Fibroblast of peridontal ligament (primary cell): ENCODE measurements around the gene RABGAP1L.
"Not testable (repeated sequence)": the region's sequence is repeated elsewhere in the genome, so short reads cannot be mapped to it uniquely, and the experiment has no call there.

Experiments
- DNase-seq: peaks from one replicate; pipeline ENCODE4 v3.0.0-alpha.2; 2010; ENCODE audit errors: extremely low read depth

The RABGAP1L gene

DNA sequence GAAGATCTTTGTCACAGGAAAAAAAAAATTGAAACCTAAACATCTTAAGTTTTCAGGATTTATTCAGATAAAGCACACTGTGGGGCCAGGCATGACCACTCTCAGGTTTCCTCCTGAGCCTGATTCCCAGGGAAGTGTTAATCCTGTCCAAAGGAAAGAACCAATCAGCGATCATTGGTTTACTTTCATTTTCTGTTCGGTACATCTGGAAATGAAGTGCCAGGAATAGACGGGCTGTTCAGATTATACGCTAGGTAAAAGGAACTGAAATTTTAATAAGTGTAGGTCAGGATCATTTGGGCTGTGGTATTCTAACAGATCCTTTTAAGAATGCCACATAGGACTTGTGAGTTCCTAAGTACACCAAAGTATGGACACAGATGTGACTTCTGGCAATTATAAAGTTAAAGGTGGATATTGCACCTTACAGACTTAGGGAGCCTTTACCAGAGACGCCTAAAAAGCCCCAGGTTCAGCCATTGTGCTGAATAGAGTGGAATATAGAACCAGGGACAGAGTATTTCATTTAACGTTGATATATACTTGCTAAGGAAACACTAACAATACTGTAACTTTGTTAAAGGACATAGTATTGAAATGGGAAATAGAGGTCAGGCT, 831.2 kb downstream of the RABGAP1L start:
- peak; percentile 83 for DNase-seq

GRCh38 chr1:174991473-174991872, 832.2 kb downstream of the RABGAP1L start:
- no peak for DNase-seq

DNA sequence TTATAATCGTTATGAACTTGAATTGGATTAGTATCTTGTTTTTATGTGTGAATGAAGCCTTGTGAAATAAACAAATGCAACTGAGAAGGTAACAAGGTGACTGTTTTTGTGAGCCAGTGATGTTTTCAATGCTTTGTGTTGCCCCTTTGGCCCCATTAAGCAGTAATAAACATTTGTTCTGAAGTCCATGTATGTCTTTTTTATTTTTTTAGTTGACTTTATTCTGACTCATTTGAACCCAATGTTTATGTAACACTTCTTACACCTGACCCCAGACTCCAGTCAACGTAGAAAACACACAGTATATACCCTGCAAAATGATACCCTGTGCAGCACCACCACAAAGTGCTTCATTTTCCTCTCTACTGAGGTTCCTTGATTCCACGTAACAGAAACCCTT, 835.8 kb downstream of the RABGAP1L start:
- DNase-seq, result no peak

DNA sequence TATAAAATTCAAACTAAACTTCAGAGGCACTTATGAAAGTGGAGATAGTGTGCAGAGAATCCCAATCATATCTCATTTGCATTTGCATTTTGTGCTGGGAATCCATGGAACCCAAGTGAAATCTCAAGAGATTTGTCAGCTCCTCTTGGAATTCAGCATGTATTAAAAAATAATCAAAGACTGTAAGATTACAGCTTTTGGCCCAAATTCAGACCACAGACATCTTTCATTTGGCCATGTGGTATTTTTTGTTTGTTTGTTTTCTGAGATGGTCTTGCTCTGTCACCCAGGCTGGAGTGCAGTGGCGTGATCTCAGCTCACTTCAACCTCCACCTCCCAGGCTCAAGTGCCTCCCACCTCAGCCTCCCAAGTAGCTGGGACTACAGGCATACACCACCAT, 836.6 kb downstream of the RABGAP1L start:
- no peak for DNase-seq

- no peak for DNase-seq
Measured at GRCh38 chr1:174996476-174996875, 837.2 kb downstream of the RABGAP1L start.

DNA sequence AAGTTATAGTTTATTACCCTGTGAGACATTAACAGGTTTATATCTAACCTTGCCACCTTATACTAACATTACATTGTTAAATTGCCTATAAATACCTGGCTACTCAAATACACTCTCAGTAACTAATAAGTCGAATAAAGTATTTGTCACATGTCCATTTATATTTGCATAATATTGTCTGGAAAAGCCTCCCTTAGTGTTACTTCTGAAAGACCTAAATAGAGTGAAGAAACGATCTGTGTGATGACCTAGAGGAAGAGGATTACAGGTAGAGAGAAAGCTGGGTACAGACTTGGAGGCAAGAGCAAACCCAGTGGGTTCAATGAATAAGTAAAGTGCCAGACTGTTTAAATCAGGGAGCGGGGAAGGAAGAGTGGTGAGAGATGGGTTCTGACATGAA, 837.7 kb downstream of the RABGAP1L start:
- DNase-seq, result no peak

GRCh38 chr1:174998569-174999215, 839.4 kb downstream of the RABGAP1L start:
- peak; percentile 62 for DNase-seq

DNA sequence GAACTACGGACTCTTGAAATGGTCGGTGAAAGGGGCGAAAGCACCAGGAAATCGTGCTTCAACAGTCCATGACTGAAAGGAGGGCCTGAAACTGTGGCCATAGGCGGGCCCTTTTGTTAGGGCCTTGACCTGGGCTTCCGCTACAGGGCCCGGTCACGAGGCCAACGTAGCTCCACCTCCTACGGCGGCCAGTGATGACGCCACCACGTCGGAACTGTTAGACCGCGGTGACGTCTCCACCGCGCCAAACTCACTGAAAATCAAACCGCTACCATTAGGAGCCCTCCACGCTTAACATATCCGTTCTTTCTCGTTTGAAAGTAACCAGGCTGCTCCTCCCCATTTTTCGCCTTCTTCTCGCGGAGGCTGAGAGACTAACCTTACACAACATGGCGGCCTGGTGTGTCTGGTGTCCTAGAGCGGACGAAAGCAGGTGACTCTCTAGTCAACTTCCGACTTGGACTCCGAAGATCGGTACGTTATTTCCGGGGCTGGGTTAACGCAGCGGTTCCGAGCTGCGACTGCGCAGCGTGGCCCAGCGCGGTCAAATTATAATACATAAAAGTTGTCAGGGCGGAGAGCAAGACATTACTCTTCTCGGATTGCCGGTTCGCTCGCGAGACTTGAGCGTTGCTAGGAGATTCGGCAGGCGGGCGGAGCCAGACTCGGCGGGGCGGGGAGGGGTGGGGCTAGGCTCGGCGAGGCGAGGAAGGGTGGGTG, 840.1 kb downstream of the RABGAP1L start:
- peak; percentile 100 for DNase-seq

- DNase-seq, result no peak
Measured at GRCh38 chr1:174999936-175000696, 840.8 kb downstream of the RABGAP1L start, which contains the start of gene CACYBP. Gene CACYBP, plus strand, starts transcription at chr1:174999947. Its CDS starts 234 bp downstream, at chr1:175000181.

DNA sequence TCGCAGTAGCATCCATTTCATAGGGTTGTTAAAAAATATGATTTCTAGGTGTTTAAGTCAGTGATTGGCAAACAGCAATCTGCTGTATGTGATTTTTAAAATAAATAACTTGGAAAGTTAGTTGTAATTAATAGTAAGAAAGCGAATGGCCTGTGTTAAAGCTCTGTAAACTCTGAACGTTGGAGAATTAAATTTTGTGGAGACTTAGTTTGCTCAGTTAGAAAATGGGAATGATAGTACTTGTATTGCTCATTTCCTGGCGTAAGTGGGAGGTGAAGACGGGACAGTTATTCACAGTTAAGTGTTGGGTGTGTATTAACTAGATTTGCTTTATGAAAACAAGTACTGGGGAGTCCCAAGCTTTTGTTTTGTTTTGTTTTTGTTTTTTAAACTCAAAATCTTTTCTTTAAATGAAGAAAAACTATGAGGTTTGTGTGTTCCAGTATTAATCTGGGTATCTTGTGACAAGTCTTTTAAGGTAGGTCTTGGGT, 841.4 kb downstream of the RABGAP1L start:
- no peak for DNase-seq

DNA sequence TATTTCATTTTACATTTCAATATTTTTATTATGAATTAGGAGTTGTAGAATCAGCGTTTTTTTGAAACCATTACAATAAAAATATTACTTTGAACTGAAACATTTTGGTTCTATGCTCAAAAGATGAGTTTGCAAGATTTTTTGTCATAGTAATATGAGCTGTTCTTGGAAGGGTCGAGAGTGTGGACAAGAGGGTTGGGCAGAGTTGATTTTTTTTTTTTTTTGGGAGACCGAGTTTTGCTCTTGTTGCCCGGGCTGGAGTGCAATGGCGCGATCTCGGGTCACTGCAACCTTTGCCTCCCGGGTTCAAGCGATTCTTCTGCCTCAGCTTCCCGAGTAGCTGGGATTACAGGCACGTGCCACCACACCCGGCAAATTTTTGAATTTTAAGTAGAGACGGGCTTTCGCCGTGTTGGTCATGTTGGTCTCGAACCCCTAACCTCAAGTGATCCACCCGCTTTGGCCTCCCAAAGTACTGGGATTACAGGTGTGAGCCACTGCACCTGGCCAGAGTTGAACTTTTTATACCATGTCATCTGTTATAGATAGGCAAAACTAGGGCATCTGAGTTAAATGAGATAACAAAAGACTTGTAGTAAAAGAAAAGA, 843.7 kb downstream of the RABGAP1L start:
- no peak for DNase-seq

- DNase-seq, result no peak
Measured at GRCh38 chr1:175003521-175003920, 844.2 kb downstream of the RABGAP1L start.

DNA sequence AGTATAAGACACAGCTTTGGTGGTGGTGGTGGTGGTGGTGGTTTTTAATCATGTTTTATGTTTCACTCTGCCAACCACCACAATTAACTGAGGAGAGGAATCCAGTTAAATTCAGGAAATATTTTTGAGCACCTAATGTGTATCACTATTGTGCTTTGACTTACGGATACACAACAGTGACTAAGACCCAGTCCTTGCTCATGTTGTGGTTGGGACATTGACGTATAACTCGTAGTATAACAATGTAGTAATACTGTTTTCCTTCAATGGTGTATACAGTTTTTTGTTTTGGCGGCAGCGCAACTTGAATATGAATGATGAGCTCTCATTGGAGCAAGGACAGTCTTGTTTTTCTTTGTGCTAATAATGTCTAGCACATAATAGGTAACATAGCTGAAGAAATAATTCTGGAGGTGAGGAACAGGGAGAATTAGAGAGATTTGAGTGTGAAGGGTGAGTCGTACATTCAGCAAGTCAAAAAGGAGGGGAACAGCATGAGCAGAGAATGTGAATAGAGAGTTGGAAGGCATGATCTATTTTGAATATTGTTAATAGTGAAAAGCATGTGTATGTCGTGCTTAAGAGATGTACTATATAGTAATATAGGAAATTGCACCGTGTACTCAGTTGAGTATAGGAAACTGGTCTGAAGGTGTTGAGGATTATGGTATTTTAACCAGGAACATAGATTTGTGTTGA, 845.9 kb downstream of the RABGAP1L start:
- DNase-seq, result no peak

DNA sequence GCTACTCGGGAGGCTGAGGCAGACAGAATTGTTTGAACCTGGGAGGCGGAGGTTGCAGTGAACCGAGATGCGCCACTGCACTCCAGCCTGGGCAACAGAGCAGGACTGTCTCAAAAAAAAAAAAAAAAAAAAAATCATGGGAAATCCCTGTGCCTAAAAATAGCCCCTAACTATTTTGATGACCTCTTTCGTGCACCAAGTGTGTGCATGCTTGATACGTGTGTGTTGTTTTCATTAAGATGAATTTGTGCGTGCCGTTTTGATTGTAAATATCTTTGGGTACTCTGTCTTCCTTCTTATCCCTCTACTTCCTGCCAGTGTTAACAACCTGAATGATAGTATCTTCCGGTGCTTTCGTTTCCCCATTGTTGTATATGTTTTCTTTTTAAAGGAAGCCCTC, 850.2 kb downstream of the RABGAP1L start:
- no peak for DNase-seq

- no peak for DNase-seq
Measured at GRCh38 chr1:175013445-175013844, 854.1 kb downstream of the RABGAP1L start.

DNA sequence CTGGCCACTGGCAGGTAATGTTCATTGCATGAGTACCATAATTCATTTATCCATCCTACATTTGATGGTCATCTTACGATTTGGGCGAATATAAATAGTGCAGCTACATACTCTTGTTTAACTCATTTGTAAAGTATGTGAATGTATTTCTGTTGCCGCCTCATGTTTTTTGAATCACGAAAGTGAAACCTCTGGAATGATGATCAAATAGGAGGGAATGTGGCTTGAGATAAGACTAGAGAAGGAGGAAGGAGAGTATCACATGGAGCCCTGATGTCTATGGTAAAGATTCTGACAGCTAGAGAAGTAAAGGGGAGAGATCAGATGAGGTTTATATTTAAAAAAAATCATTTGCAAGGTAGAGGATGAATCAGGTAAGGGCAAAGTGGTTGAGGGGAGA, 855.9 kb downstream of the RABGAP1L start:
- DNase-seq, result peak; percentile 80

DNA sequence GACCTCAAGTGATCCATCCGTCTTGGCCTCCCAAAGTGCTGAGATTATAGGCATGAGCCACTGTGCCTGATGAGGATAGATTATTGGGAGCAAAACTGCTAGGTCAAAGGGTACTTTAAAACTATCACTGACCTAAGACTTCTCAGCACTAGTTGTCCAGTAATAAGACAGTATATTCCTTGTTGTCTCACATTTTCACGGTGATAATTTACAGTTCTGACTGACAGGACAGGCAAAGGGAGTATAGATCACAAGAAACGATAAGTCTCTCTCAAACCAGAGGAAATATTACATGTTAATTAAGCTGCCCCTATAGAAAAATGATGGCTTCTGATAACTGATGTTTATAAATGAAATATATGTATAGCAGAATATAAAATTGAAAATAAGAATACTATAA, 860.2 kb downstream of the RABGAP1L start:
- DNase-seq, result no peak

- DNase-seq, result peak; percentile 99
Measured at GRCh38 chr1:175023043-175023921, 864.0 kb downstream of the RABGAP1L start, which contains the start of gene MRPS14. Gene MRPS14, minus strand, starts transcription at chr1:175023425. Its CDS starts 17 bp downstream, at chr1:175023408.

DNA sequence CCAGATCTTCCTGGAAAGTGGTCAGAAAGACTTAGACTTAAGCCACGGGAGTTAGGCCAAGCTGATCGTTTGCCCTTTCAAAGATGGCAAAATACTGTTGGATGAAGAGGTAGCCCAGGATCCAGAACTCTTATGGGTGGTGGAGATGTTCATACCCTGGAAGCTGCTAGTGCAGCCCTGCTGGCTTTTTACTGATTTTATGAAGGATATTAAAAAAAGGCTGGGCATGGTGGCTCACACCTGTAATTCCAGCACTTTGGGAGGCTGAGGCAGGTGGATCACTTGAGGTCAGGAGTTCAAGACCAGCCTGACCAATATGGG, 864.6 kb downstream of the RABGAP1L start:
- not testable (repeated sequence) for DNase-seq

DNA sequence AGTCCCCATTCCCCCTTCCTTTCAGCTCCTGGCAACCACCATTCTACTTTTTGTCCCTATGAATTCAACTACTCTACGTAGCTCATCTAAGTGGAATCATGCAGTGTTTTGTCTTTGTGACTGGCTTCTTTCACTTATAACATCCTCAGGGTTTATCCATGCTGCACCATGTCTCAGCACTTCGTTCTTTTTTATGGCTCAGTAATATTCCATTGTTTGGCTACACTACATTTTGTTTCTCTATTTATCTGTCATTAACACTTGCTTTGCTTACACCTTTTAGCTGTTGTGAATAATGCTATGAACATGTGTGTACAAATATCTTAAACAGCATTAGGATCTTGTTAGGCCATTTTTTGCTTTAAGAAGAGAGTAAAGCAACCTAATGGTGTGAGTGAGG, 865.5 kb downstream of the RABGAP1L start:
- no peak for DNase-seq
